ENCODE measurements around the gene PRKCQ.

- TF ChIP-seq POLR2A (IDR thresholded peaks at IDR 0.05; ENCODE audit: low read depth, low read length) (no peak), POLR2AphosphoS5 (IDR thresholded peaks at IDR 0.05; ENCODE audit: low read depth, low read length) (no peak), TAF1 (IDR thresholded peaks at IDR 0.05; ENCODE audit: low read depth, low read length) (no peak), SPI1 (IDR thresholded peaks at IDR 0.05; ENCODE audit: low read depth, low read length) (no peak), POU2F2 (IDR thresholded peaks at IDR 0.05; ENCODE audit: low read depth, low read length) (no peak), PAX5 (IDR thresholded peaks at IDR 0.05; ENCODE audit: insufficient read depth, low read length, severe bottlenecking) (no peak)
Observed at GRCh38 chr10:6520138-6520537, 59.9 kb downstream of the PRKCQ start.
